ENCODE measurements around the gene RYR3.

RYR3 gene

GRCh38 chr15:33834892-33835743 lies 524.4 kb downstream of the RYR3 start:
- no peak for DNase-seq (ENCODE audit: low spot score)

- DNase-seq (ENCODE audit: low spot score): no peak
Measured at GRCh38 chr15:33837294-33837693, 526.5 kb downstream of the RYR3 start.

- DNase-seq (ENCODE audit: low spot score): no peak
Measured at GRCh38 chr15:33839540-33839939, 528.8 kb downstream of the RYR3 start.

GRCh38 chr15:33840615-33841014 lies 529.8 kb downstream of the RYR3 start:
- DNase-seq (ENCODE audit: low spot score): no peak

- DNase-seq (ENCODE audit: low spot score): no peak
Measured at GRCh38 chr15:33844186-33844585, 533.4 kb downstream of the RYR3 start.

- DNase-seq (ENCODE audit: low spot score): no peak
Measured at GRCh38 chr15:33844597-33844996, 533.8 kb downstream of the RYR3 start.

- DNase-seq (ENCODE audit: low spot score): no peak
Measured at GRCh38 chr15:33846142-33846541, 535.4 kb downstream of the RYR3 start.

- DNase-seq (ENCODE audit: low spot score): no peak
Measured at GRCh38 chr15:33846862-33847261, 536.1 kb downstream of the RYR3 start.

- no peak for DNase-seq (ENCODE audit: low spot score)
Measured at GRCh38 chr15:33848011-33848410, 537.2 kb downstream of the RYR3 start.

- DNase-seq (ENCODE audit: low spot score): no peak
Measured at GRCh38 chr15:33851079-33851478, 540.3 kb downstream of the RYR3 start.

GRCh38 chr15:33852094-33852493 lies 541.3 kb downstream of the RYR3 start:
- DNase-seq (ENCODE audit: low spot score): no peak

GRCh38 chr15:33852570-33852969 lies 541.8 kb downstream of the RYR3 start:
- DNase-seq (ENCODE audit: low spot score): no peak

- DNase-seq (ENCODE audit: low spot score): no peak
Measured at GRCh38 chr15:33857726-33858125, 547.0 kb downstream of the RYR3 start.

GRCh38 chr15:33858836-33859235 lies 548.1 kb downstream of the RYR3 start:
- DNase-seq (ENCODE audit: low spot score): no peak

- no peak for DNase-seq (ENCODE audit: low spot score)
Measured at GRCh38 chr15:33859992-33860545, 549.3 kb downstream of the RYR3 start.

GRCh38 chr15:33860754-33861153 lies 550.0 kb downstream of the RYR3 start:
- DNase-seq (ENCODE audit: low spot score): no peak

GRCh38 chr15:33864360-33865075 lies 553.8 kb downstream of the RYR3 start:
- DNase-seq (ENCODE audit: low spot score): no peak

- DNase-seq (ENCODE audit: low spot score): no peak
Measured at GRCh38 chr15:33865416-33865815, 554.6 kb downstream of the RYR3 start.

GRCh38 chr15:33866101-33866737 lies 555.5 kb downstream of the RYR3 start:
- DNase-seq (ENCODE audit: low spot score): no peak

- DNase-seq (ENCODE audit: low spot score): no peak
Measured at GRCh38 chr15:33871980-33872379, 561.2 kb downstream of the RYR3 start.

GRCh38 chr15:33872416-33873106 lies 561.8 kb downstream of the RYR3 start:
- no peak for DNase-seq (ENCODE audit: low spot score)

- DNase-seq (ENCODE audit: low spot score): no peak
Measured at GRCh38 chr15:33874156-33874555, 563.4 kb downstream of the RYR3 start.
